Mesendoderm (in vitro differentiated cells): ENCODE data around the gene PCIF1.

ENCODE experiments used
- DNase-seq: peaks from one replicate; pipeline ENCODE4 v3.0.0; 2013
- H2AK5ac ChIP-seq: 2 replicates; pipeline ENCODE4 v1.6.1; 2013; ENCODE audit warnings: low read length, inconsistent platforms
- H2BK120ac ChIP-seq: 2 replicates; pipeline ENCODE4 v1.6.1; 2013; ENCODE audit warnings: low read depth, mild to moderate bottlenecking, low read length, moderate library complexity, mixed read lengths
- H2BK15ac ChIP-seq: replicated peaks from 2 replicates; pipeline ENCODE4 v1.6.1; 2013; ENCODE audit warnings: low read depth, mild to moderate bottlenecking, moderate library complexity
- H2BK5ac ChIP-seq: 2 replicates; pipeline ENCODE4 v1.6.1; 2013; ENCODE audit warnings: low read length, inconsistent platforms
- H3K18ac ChIP-seq: 2 replicates; pipeline ENCODE4 v1.6.1; 2013; ENCODE audit warnings: mild to moderate bottlenecking, low read length, mixed read lengths
- H3K23ac ChIP-seq: one replicate; pipeline ENCODE4 v1.6.1; 2013; ENCODE audit warnings: low read length
- H3K27ac ChIP-seq: 2 replicates; pipeline ENCODE4 v1.5.1; 2013; ENCODE audit warnings: low read depth, mild to moderate bottlenecking, inconsistent platforms, low read length, moderate library complexity
- H3K27me3 ChIP-seq: 2 replicates; pipeline ENCODE4 v1.6.1; 2013; ENCODE audit warnings: low read length, control low read depth, mild to moderate bottlenecking, inconsistent platforms; ENCODE audit not compliant: insufficient read depth, poor library complexity
- H3K36me3 ChIP-seq: 2 replicates; pipeline ENCODE4 v1.6.1; 2013; ENCODE audit warnings: low read length, inconsistent platforms; ENCODE audit not compliant: control insufficient read depth, insufficient read depth
- H3K4ac ChIP-seq: one replicate; pipeline ENCODE4 v1.6.1; 2013; ENCODE audit warnings: low read depth, mild to moderate bottlenecking, low read length, moderate library complexity
- H3K4me1 ChIP-seq: 2 replicates; pipeline ENCODE4 v1.6.1; 2013; ENCODE audit warnings: low read depth, low read length, inconsistent platforms; ENCODE audit not compliant: control insufficient read depth
- H3K4me2 ChIP-seq: 2 replicates; pipeline ENCODE4 v1.6.1; 2013; ENCODE audit warnings: low read length
- H3K4me3 ChIP-seq: 2 replicates; pipeline ENCODE4 v1.5.1; 2013; ENCODE audit warnings: mild to moderate bottlenecking, low read length
- H3K56ac ChIP-seq: one replicate; pipeline ENCODE4 v1.6.1; 2013; ENCODE audit warnings: low read length
- H3K79me1 ChIP-seq: 2 replicates; pipeline ENCODE4 v1.6.1; 2013; ENCODE audit warnings: low read length, inconsistent platforms
- H3K79me2 ChIP-seq: 2 replicates; pipeline ENCODE4 v1.6.1; 2013; ENCODE audit warnings: mild to moderate bottlenecking, low read length; ENCODE audit not compliant: control insufficient read depth, insufficient read depth
- H3K9ac ChIP-seq: 2 replicates; pipeline ENCODE4 v1.6.1; 2013; ENCODE audit warnings: low read length, inconsistent platforms
- H4K5ac ChIP-seq: one replicate; pipeline ENCODE4 v1.6.1; 2013; ENCODE audit warnings: low read length
- H4K8ac ChIP-seq: one replicate; pipeline ENCODE4 v1.6.1; 2013; ENCODE audit warnings: low read depth, mild to moderate bottlenecking, control low read depth, low read length, moderate library complexity
- WGBS: extraction: QIAGEN DNeasy Blood & Tissue Kit; methylation state at CpG from one replicate; pipeline ENCODE4 v1.1.7; 2013; ENCODE audit warnings: low lambda C conversion rate, missing lambda C conversion rate; ENCODE audit not compliant: insufficient coverage; ENCODE audit errors: extremely low coverage; 5-methylcytosine and 5-hydroxymethylcytosine counted together

The PCIF1 gene

DNA sequence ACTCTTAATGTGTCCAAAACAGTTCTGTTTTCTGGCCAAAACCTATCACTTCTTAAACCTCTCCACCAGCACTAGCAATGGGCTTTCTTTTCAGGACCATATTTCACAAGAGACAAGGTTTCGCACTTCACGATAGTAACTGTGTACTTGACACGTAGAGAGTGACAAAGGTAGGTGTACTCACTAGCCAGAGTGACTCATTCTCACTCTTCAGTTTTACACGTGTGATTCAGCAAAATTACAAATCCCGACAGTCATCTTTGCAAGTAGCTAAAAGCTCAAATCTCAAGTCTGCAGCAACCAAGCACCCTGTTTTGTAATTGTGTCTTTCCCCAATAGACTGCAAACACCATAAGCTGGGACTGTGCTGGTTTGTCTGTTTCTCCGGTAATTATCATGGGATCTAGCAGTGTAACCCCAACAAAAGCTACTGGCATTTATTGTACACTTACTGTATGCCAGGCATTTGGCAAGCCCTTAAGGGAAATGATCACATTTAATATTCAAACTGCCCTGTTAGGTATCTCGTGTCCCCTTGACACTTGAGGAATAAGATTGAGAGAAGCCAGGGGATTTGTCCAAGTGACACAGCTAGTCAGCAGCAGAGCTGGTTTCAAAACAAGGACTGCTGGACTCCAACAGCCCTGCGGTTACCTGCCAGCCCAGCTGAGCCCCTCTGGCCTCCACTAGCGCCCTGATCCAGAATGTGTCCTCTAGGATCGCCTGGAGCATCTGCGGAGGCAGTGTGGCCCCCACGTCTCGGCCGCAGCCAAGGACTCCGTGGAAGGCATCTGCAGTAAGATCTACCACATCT, 9.9 kb downstream of the PCIF1 start:
- no peaks in the 10 kb centered on the region for H3K4me1 ChIP-seq
- no peak overlapping the region for H2BK120ac ChIP-seq
- no peak overlapping the region for H4K5ac ChIP-seq
- H3K27ac ChIP-seq, result no peak overlapping the region
- H2BK5ac ChIP-seq, result no peak overlapping the region
- H3K4ac ChIP-seq, result no peak overlapping the region
- H3K9ac ChIP-seq, result no peak overlapping the region
- no peak overlapping the region for H2BK15ac ChIP-seq
- DNase-seq, result no peak
- no peak overlapping the region for H2AK5ac ChIP-seq
- no peak overlapping the region for H3K4me2 ChIP-seq
- H3K23ac ChIP-seq, result no peak overlapping the region
- no peak overlapping the region for H4K8ac ChIP-seq
- no peak overlapping the region for H3K4me3 ChIP-seq
- H3K79me2 ChIP-seq, result no peaks in the 10 kb centered on the region
- no peak overlapping the region for H3K56ac ChIP-seq
- H3K27me3 ChIP-seq, result no peaks in the 10 kb centered on the region
- H3K79me1 ChIP-seq, result peaks cover under 1% of the 10 kb centered on the region
- no peak overlapping the region for H3K18ac ChIP-seq
- WGBS, result no CpG with 5 or more reads among the region's 15 CpGs
- peaks cover 37% of the 10 kb centered on the region for H3K36me3 ChIP-seq

DNA sequence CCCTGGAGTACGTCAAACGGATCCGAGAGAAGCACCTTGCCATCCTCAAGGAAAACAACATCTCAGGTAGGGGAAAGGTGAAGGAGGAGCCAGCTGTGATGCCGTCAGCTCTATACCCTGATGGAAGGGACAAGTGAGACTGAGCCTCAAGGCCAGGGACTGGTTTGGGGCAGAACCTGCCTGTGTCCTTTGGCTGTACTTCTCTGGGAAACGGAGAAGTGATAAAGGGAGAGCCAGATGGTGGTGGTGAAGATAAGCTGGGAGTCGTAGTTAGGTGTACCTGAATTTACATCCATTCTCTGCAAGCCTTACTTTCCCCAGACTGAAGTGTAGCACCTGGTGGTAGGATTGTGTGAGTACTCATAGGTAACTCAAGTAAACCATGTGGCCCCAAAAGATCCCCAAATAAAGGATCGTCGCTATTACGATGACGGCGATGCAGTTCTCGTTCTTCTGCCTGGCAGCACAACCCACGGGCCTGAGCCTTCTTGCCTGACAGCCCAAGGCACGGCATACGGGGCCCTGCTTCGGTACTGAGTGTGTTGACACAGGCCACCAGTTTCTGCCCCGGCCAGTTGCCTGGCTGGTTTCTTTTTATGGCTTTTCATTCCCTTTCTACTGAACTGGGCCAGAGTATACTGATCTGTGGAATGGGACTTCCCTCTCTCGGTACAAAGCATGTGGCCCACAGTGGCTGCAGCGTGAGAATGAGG, 10.6 kb downstream of the PCIF1 start:
- H3K27ac ChIP-seq, result no peak overlapping the region
- H2BK120ac ChIP-seq, result no peak overlapping the region
- no peak overlapping the region for H4K8ac ChIP-seq
- no peak overlapping the region for H4K5ac ChIP-seq
- H3K56ac ChIP-seq, result no peak overlapping the region
- H3K18ac ChIP-seq, result no peak overlapping the region
- H3K4me2 ChIP-seq, result no peak overlapping the region
- H3K79me1 ChIP-seq, result no peaks in the 10 kb centered on the region
- no peaks in the 10 kb centered on the region for H3K4me1 ChIP-seq
- H2AK5ac ChIP-seq, result no peak overlapping the region
- no peak overlapping the region for H2BK5ac ChIP-seq
- no peak overlapping the region for H3K23ac ChIP-seq
- H3K4ac ChIP-seq, result no peak overlapping the region
- H3K9ac ChIP-seq, result no peak overlapping the region
- no peak overlapping the region for H2BK15ac ChIP-seq
- no peaks in the 10 kb centered on the region for H3K79me2 ChIP-seq
- peaks cover 36% of the 10 kb centered on the region for H3K36me3 ChIP-seq
- peak; percentile 40 for DNase-seq
- WGBS, result no CpG with 5 or more reads among the region's 19 CpGs
- H3K27me3 ChIP-seq, result no peaks in the 10 kb centered on the region
- H3K4me3 ChIP-seq, result no peak overlapping the region

DNA sequence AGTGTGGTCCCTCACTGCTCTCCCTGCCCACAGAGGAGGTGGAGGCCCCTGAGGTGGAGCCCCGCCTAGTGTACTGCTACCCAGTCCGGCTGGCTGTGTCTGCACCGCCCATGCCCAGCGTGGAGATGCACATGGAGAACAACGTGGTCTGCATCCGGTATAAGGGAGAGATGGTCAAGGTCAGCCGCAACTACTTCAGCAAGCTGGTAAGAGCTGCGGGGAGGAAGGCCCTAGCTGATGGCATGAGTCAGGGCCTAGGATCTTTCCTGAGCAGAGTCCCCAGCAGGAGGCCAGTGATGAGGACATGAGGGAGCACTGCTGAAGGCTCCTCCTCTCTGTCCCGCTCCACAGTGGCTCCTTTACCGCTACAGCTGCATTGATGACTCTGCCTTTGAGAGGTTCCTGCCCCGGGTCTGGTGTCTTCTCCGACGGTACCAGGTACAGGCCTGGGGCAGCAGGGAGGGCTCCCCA, 11.2 kb downstream of the PCIF1 start:
- no peaks in the 10 kb centered on the region for H3K4me1 ChIP-seq
- no peak overlapping the region for H3K4me2 ChIP-seq
- no peak overlapping the region for H3K27ac ChIP-seq
- no peak overlapping the region for H3K9ac ChIP-seq
- no peaks in the 10 kb centered on the region for H3K79me1 ChIP-seq
- H2BK15ac ChIP-seq, result no peak overlapping the region
- H3K18ac ChIP-seq, result no peak overlapping the region
- H3K23ac ChIP-seq, result no peak overlapping the region
- peaks cover 37% of the 10 kb centered on the region for H3K36me3 ChIP-seq
- H3K4ac ChIP-seq, result no peak overlapping the region
- peak; percentile 56 for DNase-seq
- H4K5ac ChIP-seq, result no peak overlapping the region
- WGBS, result no CpG with 5 or more reads among the region's 13 CpGs
- H3K4me3 ChIP-seq, result no peak overlapping the region
- H4K8ac ChIP-seq, result no peak overlapping the region
- no peak overlapping the region for H2BK5ac ChIP-seq
- no peak overlapping the region for H2BK120ac ChIP-seq
- no peak overlapping the region for H2AK5ac ChIP-seq
- H3K79me2 ChIP-seq, result no peaks in the 10 kb centered on the region
- no peaks in the 10 kb centered on the region for H3K27me3 ChIP-seq
- H3K56ac ChIP-seq, result no peak overlapping the region

DNA sequence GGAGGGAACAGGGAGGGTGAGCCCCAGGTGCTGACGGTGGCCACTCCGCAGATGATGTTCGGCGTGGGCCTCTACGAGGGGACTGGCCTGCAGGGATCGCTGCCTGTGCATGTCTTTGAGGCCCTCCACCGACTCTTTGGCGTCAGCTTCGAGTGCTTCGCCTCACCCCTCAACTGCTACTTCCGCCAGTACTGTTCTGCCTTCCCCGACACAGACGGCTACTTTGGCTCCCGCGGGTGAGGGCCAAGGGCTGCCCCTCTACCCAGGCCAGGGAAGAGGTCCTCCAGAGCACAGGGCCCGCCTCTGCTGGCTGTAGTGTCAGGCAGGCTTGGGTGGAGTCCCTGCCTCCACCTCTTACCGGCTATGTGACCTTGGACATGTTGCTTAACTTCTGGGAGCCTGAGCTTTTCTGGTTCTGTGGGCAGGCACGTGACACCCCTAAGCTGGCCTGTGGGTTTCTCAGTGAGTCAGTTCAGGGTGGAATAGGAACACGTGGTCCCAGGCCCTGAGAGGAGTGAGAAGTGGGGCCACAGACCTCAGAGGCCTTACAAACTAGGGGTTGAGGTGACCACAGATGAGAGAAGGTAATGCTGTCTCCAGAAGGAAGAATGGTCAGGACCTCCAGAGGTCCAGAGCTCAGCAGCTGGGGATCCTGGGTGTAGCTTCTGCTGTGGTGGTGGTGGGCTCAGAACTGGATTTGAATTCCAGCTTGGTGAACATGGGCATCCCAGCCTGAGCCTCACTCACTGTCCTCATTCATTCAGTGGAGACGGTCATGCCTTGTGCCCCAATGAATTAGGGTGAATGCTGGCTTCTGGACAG, 11.9 kb downstream of the PCIF1 start:
- Histone ChIP-seq H3K4me1 (no peaks in the 10 kb centered on the region), H3K9ac (no peak overlapping the region), H3K27me3 (no peaks in the 10 kb centered on the region), H4K8ac (no peak overlapping the region), H3K18ac (no peak overlapping the region), H2BK5ac (no peak overlapping the region), H2AK5ac (no peak overlapping the region), H4K5ac (no peak overlapping the region), H3K4ac (no peak overlapping the region), H3K36me3 (peaks cover 37% of the 10 kb centered on the region), H3K4me3 (no peak overlapping the region), H3K56ac (no peak overlapping the region), H2BK15ac (no peak overlapping the region), H3K4me2 (no peak overlapping the region), H3K27ac (no peak overlapping the region), H2BK120ac (no peak overlapping the region), H3K79me1 (no peaks in the 10 kb centered on the region), H3K23ac (no peak overlapping the region), H3K79me2 (no peaks in the 10 kb centered on the region)
- DNase-seq, result no peak
- no CpG with 5 or more reads among the region's 20 CpGs for WGBS

DNA sequence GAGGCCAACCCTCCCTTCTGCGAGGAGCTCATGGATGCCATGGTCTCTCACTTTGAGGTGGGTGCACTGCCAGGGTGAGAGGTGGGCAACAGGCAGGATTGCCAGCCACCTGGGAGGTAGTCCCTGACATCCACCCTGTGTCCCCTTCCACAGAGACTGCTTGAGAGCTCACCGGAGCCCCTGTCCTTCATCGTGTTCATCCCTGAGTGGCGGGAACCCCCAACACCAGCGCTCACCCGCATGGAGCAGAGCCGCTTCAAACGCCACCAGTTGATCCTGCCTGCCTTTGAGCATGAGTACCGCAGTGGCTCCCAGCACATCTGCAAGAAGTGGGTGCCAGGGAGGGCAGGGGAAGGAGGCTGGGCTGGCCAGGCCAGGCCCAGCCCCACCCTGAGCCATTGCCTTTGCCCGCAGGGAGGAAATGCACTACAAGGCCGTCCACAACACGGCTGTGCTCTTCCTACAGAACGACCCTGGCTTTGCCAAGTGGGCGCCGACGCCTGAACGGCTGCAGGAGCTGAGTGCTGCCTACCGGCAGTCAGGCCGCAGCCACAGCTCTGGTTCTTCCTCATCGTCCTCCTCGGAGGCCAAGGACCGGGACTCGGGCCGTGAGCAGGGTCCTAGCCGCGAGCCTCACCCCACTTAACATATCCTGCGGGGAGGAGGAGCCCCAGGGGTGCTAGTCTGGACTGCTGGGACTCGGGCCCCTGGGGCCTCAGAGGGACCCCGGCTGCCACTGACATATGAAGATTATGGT, 12.8 kb downstream of the PCIF1 start:
- peaks cover 39% of the 10 kb centered on the region for H3K36me3 ChIP-seq
- no peaks in the 10 kb centered on the region for H3K27me3 ChIP-seq
- no CpG with 5 or more reads among the region's 29 CpGs for WGBS
- H3K9ac ChIP-seq, result no peak overlapping the region
- no peaks in the 10 kb centered on the region for H3K4me1 ChIP-seq
- no peak overlapping the region for H3K4ac ChIP-seq
- H3K23ac ChIP-seq, result no peak overlapping the region
- H3K79me1 ChIP-seq, result no peaks in the 10 kb centered on the region
- no peaks in the 10 kb centered on the region for H3K79me2 ChIP-seq
- no peak overlapping the region for H2AK5ac ChIP-seq
- no peak overlapping the region for H3K27ac ChIP-seq
- H2BK120ac ChIP-seq, result no peak overlapping the region
- H3K56ac ChIP-seq, result no peak overlapping the region
- no peak overlapping the region for H2BK5ac ChIP-seq
- H3K18ac ChIP-seq, result no peak overlapping the region
- H3K4me3 ChIP-seq, result no peak overlapping the region
- no peak overlapping the region for H4K5ac ChIP-seq
- no peak overlapping the region for H2BK15ac ChIP-seq
- H3K4me2 ChIP-seq, result no peak overlapping the region
- no peak for DNase-seq
- H4K8ac ChIP-seq, result no peak overlapping the region
